CD8-positive, alpha-beta memory T cell (primary cell): ENCODE data around the gene OTUD6A. TPM values are rescaled to one million over a fixed set of nuclear protein-coding genes. Genes with fewer than 3 reads are reported as not detected.

Experiments
- CTCF ChIA-PET: fragments of 350-600 bp; sonication (Branson Sonifier 250); formaldehyde crosslinking; loops from one replicate; lab custom pipeline; 2021; ENCODE audit warnings: antibody characterized with exemption; lab: Charles Lee
- POLR2A ChIA-PET: fragments of 350-600 bp; sonication (Branson Sonifier 250); formaldehyde crosslinking; loops from one replicate; lab custom pipeline; 2021; ENCODE audit warnings: antibody characterized with exemption; lab: Charles Lee
- DNase-seq, 5 donors: peaks; one replicate each; pipeline versions ENCODE4 v3.0.0 to v3.0.0-alpha.2; 2020 to 2022; ENCODE audit warnings: mixed read lengths in 1 of 5
- H3K27ac ChIP-seq: one replicate; pipeline ENCODE4 v1.7.0; 2013; ENCODE audit warnings: low read depth, mild to moderate bottlenecking, low read length, moderate library complexity
- H3K27me3 ChIP-seq: 2 replicates; pipeline ENCODE4 v1.7.0; 2013; ENCODE audit warnings: low read length, mild to moderate bottlenecking; ENCODE audit not compliant: insufficient read depth, poor library complexity, severe bottlenecking
- H3K36me3 ChIP-seq: 2 replicates; pipeline ENCODE4 v1.7.0; 2013; ENCODE audit warnings: mild to moderate bottlenecking, low read length, moderate library complexity; ENCODE audit not compliant: insufficient read depth
- H3K4me1 ChIP-seq: 2 replicates; pipeline ENCODE4 v1.7.0; 2013; ENCODE audit warnings: mild to moderate bottlenecking, low read length, moderate library complexity; ENCODE audit not compliant: insufficient read depth
- H3K4me3 ChIP-seq: 2 replicates; pipeline ENCODE4 v1.7.0; 2013; ENCODE audit warnings: mild to moderate bottlenecking, low read length
- H3K9me3 ChIP-seq: 2 replicates; pipeline ENCODE4 v1.7.0; 2013; ENCODE audit warnings: mild to moderate bottlenecking, low read length
- H3K27ac Mint-ChIP-seq, 8 donors: one replicate each; pipeline ENCODE4 v1.8.0; 2020 to 2021; ENCODE audit warnings: mixed read lengths in 8 of 8, mild to moderate bottlenecking in 6 of 8, inconsistent platforms in 3 of 8, moderate library complexity in 3 of 8
- H3K27me3 Mint-ChIP-seq, 2 donors: one replicate each; pipeline ENCODE4 v1.8.0; 2020 to 2021; ENCODE audit warnings: mixed read lengths in 2 of 2, mild to moderate bottlenecking in 1 of 2, moderate library complexity in 1 of 2
- H3K36me3 Mint-ChIP-seq, 3 donors: one replicate each; pipeline ENCODE4 v1.8.0; 2020 to 2021; ENCODE audit warnings: mixed read lengths in 3 of 3, inconsistent platforms in 1 of 3, mild to moderate bottlenecking in 1 of 3
- H3K4me1 Mint-ChIP-seq, 3 donors: one replicate each; pipeline ENCODE4 v1.8.0; 2020 to 2021; ENCODE audit warnings: mixed read lengths in 3 of 3, inconsistent platforms in 1 of 3, mild to moderate bottlenecking in 1 of 3
- H3K4me3 Mint-ChIP-seq, 7 donors: one replicate each; pipeline ENCODE4 v1.8.0; 2020 to 2021; ENCODE audit warnings: mixed read lengths in 7 of 7, mild to moderate bottlenecking in 6 of 7, moderate library complexity in 4 of 7, inconsistent platforms in 2 of 7
- H3K9me3 Mint-ChIP-seq, 5 donors: one replicate each; pipeline ENCODE4 v1.8.0; 2020 to 2022; ENCODE audit warnings: mixed read lengths in 5 of 5, mild to moderate bottlenecking in 3 of 5, moderate library complexity in 2 of 5, inconsistent platforms in 1 of 5
- polyA plus RNA-seq: library from polyadenylated mRNA; unstranded; fragments of 300-500 nt; fragmentation: Illumina TruSeq; gene quantifications from one replicate; pipeline ENCODE4 v1.2.3, GENCODE V29; 2021
- total RNA-seq, 2 experiments: library from RNA; stranded (reverse); gene quantifications; one replicate each; pipeline ENCODE4 v1.2.3, GENCODE V29; 2021

The OTUD6A gene
- total RNA-seq (not detected), polyA plus RNA-seq (not detected)

- no peak within 1 kb of the TSS for H3K4me3 Mint-ChIP-seq
- H3K27me3 ChIP-seq: no peaks in the 10 kb centered on the region
- CTCF ChIA-PET: no interaction called here
Observed at GRCh38 chrX:70062076-70062475, at the start of gene OTUD6A. Gene OTUD6A, plus strand, starts transcription at chrX:70062457. Its CDS starts 68 bp downstream, at chrX:70062525.

DNA sequence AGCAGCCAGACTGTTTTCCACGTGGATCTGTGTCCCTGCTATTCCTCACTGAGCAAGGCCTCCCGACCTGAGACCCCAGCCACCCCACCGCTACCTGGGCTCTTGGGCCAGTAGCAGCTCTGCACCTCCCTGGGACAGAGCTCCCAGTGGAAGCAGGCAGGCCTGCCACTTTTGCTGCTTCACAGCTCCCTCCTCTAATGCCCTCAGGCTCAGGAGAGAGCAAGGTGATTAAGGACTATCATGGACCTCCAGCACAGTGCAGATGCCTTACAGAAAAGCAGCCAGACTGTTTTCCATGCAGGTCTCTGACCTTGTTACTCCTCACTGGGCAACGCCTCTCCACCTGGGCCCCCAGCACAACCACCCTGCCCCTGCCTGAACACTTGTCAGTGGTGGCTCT, 49.5 kb upstream of the OTUD6A start:
- Histone ChIP-seq H3K4me1 (no peaks in the 10 kb centered on the region), H3K27me3 (no peaks in the 10 kb centered on the region), H3K9me3 (no peaks in the 10 kb centered on the region), H3K4me3 (no peak overlapping the region), H3K27ac (no peak overlapping the region), H3K36me3 (no peaks in the 10 kb centered on the region)
- POLR2A ChIA-PET: no interaction called here
- Mint-ChIP-seq H3K27me3 (peaks cover 6 to 21% of the 10 kb centered on the region in 2 donors), H3K4me3 (no peak overlapping the region), H3K4me1 (peaks cover 12 to 15% (median 15%) of the 10 kb centered on the region in 3 donors), H3K27ac (no peak overlapping the region), H3K9me3 (no peaks in the 10 kb centered on the region), H3K36me3 (no peaks in the 10 kb centered on the region)
- CTCF ChIA-PET: no interaction called here
- no peak for DNase-seq

More at GRCh38 chrX:70062076-70062475, at the start of gene OTUD6A:
- no peaks in the 10 kb centered on the region for H3K4me1 ChIP-seq
- no peaks in the 10 kb centered on the region for H3K36me3 ChIP-seq
- peaks cover 0 to 3% of the 10 kb centered on the region in 2 donors for H3K27me3 Mint-ChIP-seq
- POLR2A ChIA-PET: no interaction called here
- H3K9me3 ChIP-seq: no peaks in the 10 kb centered on the region
- no peak for DNase-seq
- no peak within 1 kb of the TSS for H3K27ac ChIP-seq
- no peaks in the 10 kb centered on the region for H3K36me3 Mint-ChIP-seq
- H3K4me1 Mint-ChIP-seq: no peaks in the 10 kb centered on the region
- no peak within 1 kb of the TSS for H3K27ac Mint-ChIP-seq
- peaks cover 0 to 1% (median 0%) of the 10 kb centered on the region in 5 donors for H3K9me3 Mint-ChIP-seq
- H3K4me3 ChIP-seq: no peak within 1 kb of the TSS

- Histone ChIP-seq H3K27ac (no peak overlapping the region), H3K4me1 (no peaks in the 10 kb centered on the region), H3K36me3 (no peaks in the 10 kb centered on the region), H3K4me3 (no peak overlapping the region), H3K27me3 (no peaks in the 10 kb centered on the region), H3K9me3 (no peaks in the 10 kb centered on the region)
- ChIA-PET POLR2A (no interaction called here), CTCF (no interaction called here)
- no peak overlapping the region for H3K4me3 Mint-ChIP-seq
- no peaks in the 10 kb centered on the region for H3K36me3 Mint-ChIP-seq
- no peaks in the 10 kb centered on the region for H3K9me3 Mint-ChIP-seq
- DNase-seq: no peak
- peak overlapping the region in 1 of 8 donors; percentile 38 for H3K27ac Mint-ChIP-seq
- H3K27me3 Mint-ChIP-seq: peaks cover 6 to 18% of the 10 kb centered on the region in 2 donors
- peaks cover 12 to 15% (median 15%) of the 10 kb centered on the region in 3 donors for H3K4me1 Mint-ChIP-seq
Observed at GRCh38 chrX:70013466-70014381, 48.5 kb upstream of the OTUD6A start.

DNA sequence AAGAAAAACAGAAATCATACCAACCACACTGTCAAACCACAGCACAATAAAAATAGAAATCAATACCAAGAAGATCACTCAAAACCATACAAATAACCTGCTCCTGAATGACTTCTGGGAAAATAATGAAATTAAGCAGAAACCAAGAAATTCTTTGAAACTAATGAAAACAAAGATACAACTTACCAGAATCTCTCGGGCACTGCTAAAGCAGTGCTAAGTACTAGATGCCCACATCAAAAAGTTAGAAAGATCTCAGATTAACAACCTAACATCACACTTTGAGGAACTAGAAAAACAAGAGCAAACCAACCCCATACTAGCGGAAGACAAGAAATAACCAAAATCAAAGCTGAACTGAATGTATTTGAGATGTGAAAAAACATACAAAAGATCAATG, 45.7 kb upstream of the OTUD6A start:
- Mint-ChIP-seq H3K4me1 (peaks cover 12 to 15% (median 15%) of the 10 kb centered on the region in 3 donors), H3K9me3 (no peaks in the 10 kb centered on the region), H3K27me3 (peaks cover 5 to 15% of the 10 kb centered on the region in 2 donors), H3K4me3 (peak overlapping the region in 4 of 7 donors; percentile 5 to 47 (median 26)), H3K36me3 (no peaks in the 10 kb centered on the region), H3K27ac (peak overlapping the region in 5 of 8 donors; percentile 0 to 72 (median 55))
- H3K36me3 ChIP-seq: no peaks in the 10 kb centered on the region
- H3K4me3 ChIP-seq: no peak overlapping the region
- ChIA-PET CTCF (no interaction called here), POLR2A (no interaction called here)
- no peaks in the 10 kb centered on the region for H3K9me3 ChIP-seq
- no peaks in the 10 kb centered on the region for H3K4me1 ChIP-seq
- no peak overlapping the region for H3K27ac ChIP-seq
- no peak for DNase-seq
- H3K27me3 ChIP-seq: no peaks in the 10 kb centered on the region

- Mint-ChIP-seq H3K36me3 (no peaks in the 10 kb centered on the region), H3K4me3 (no peak overlapping the region), H3K9me3 (no peaks in the 10 kb centered on the region), H3K27ac (no peak overlapping the region), H3K27me3 (peaks cover 0 to 6% of the 10 kb centered on the region in 2 donors), H3K4me1 (peaks cover 17 to 24% (median 17%) of the 10 kb centered on the region in 3 donors)
- POLR2A ChIA-PET: no interaction called here
- H3K4me1 ChIP-seq: peaks cover 9% of the 10 kb centered on the region
- no peaks in the 10 kb centered on the region for H3K27me3 ChIP-seq
- no peaks in the 10 kb centered on the region for H3K9me3 ChIP-seq
- no peak overlapping the region for H3K27ac ChIP-seq
- no peak overlapping the region for H3K4me3 ChIP-seq
- H3K36me3 ChIP-seq: no peaks in the 10 kb centered on the region
- DNase-seq: no peak
- CTCF ChIA-PET: no interaction called here
Observed at GRCh38 chrX:70022616-70023015, 39.6 kb upstream of the OTUD6A start.

GRCh38 chrX:70025464-70025863, 36.8 kb upstream of the OTUD6A start:
- Histone ChIP-seq H3K36me3 (no peaks in the 10 kb centered on the region), H3K27me3 (no peaks in the 10 kb centered on the region), H3K4me3 (no peak overlapping the region), H3K27ac (no peak overlapping the region), H3K4me1 (peaks cover 9% of the 10 kb centered on the region), H3K9me3 (no peaks in the 10 kb centered on the region)
- Mint-ChIP-seq H3K4me1 (peaks cover 18 to 31% (median 22%) of the 10 kb centered on the region in 3 donors), H3K4me3 (peak overlapping the region in 1 of 7 donors; percentile 26), H3K27ac (peak overlapping the region in 2 of 8 donors; percentile 14 to 40), H3K9me3 (no peaks in the 10 kb centered on the region), H3K36me3 (no peaks in the 10 kb centered on the region), H3K27me3 (peaks cover 0 to 6% of the 10 kb centered on the region in 2 donors)
- ChIA-PET CTCF (no interaction called here), POLR2A (no interaction called here)
- no peak for DNase-seq

DNA sequence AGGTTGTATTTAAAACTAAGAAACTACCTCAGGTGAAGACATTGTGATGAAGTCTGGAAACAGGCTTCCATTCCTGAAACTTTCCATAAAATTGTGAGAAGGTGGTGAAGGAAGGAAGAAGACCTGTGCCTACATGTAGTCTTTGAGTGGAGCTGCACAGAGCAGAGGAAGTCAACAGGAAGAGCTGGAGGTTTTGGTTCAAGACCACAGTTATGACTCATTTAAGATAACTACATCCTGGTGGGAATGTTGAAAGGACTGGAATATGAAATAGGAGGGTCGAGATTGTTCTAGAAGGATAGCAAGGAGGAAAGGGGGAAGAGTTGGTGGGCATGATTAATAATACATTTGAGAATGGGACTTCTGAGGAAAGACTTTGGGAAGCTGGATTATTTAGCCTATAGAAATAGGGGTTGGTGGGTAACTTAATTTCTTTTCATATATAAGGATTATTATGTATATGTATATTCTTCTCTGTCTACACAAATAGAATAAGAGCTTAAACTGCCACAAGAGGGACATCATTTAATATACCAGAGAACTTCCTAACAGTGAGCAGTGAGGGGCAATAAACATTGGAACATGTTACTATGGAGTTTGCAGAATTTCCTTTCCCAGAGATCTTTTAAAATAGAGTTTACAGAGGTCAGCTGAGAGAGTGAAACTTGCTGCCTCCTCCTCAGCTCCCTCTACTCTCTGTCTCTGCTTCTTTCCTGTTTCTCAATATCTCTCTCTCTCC, 36.0 kb upstream of the OTUD6A start:
- Mint-ChIP-seq H3K4me1 (peaks cover 18 to 37% (median 23%) of the 10 kb centered on the region in 3 donors), H3K36me3 (no peaks in the 10 kb centered on the region), H3K4me3 (peak overlapping the region in 2 of 7 donors; percentile 10 to 20), H3K27ac (peak overlapping the region in 1 of 8 donors; percentile 8), H3K9me3 (no peaks in the 10 kb centered on the region), H3K27me3 (peaks cover 3 to 8% of the 10 kb centered on the region in 2 donors)
- Histone ChIP-seq H3K36me3 (no peaks in the 10 kb centered on the region), H3K4me1 (peaks cover 17% of the 10 kb centered on the region), H3K27ac (no peak overlapping the region), H3K4me3 (no peak overlapping the region), H3K9me3 (no peaks in the 10 kb centered on the region), H3K27me3 (no peaks in the 10 kb centered on the region)
- POLR2A ChIA-PET: no interaction called here
- no peak for DNase-seq
- CTCF ChIA-PET: no interaction called here

DNA sequence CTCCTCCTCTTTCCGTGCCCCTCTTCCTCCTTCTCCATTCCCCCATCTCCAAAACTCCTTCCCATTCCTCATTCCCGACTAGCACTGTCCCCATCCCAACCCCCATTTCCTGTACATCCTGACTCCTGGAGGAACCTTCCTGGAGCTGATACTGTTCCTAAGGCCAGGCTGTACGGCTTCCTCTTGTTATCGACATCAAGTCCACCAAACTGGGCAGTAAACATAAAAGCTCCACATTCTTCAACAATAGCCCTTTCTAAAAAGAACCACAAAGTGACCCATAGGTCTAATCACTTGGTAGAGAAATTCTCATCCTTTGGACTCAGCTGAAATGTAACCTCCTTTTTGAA, 35.4 kb upstream of the OTUD6A start:
- Mint-ChIP-seq H3K9me3 (no peaks in the 10 kb centered on the region), H3K36me3 (no peaks in the 10 kb centered on the region), H3K27me3 (peaks cover 3 to 12% of the 10 kb centered on the region in 2 donors), H3K4me3 (peak overlapping the region in 1 of 7 donors; percentile 8), H3K4me1 (peaks cover 18 to 37% (median 23%) of the 10 kb centered on the region in 3 donors), H3K27ac (no peak overlapping the region)
- H3K4me3 ChIP-seq: no peak overlapping the region
- H3K9me3 ChIP-seq: no peaks in the 10 kb centered on the region
- H3K27ac ChIP-seq: no peak overlapping the region
- H3K27me3 ChIP-seq: no peaks in the 10 kb centered on the region
- ChIA-PET POLR2A (no interaction called here), CTCF (no interaction called here)
- H3K36me3 ChIP-seq: no peaks in the 10 kb centered on the region
- no peak for DNase-seq
- peaks cover 20% of the 10 kb centered on the region for H3K4me1 ChIP-seq
